A549 treated with AZD9567 at 1 μM for 4 hours (cell line): ENCODE measurements around the gene RAE1. TPM values are rescaled to one million over a fixed set of nuclear protein-coding genes. Genes with fewer than 3 reads are reported as not detected.

Experiments
- total RNA-seq: library from RNA; stranded (reverse); fragments of 200-300 nt; extraction: Qiagen RNA extraction; gene quantifications from 5 replicates; pipeline ENCODE4 v1.2.3, GENCODE V29; 2022; ENCODE audit not compliant: insufficient read depth

The RAE1 gene
- 59.8 to 104 TPM (median 60.9 TPM) in 5 replicates for total RNA-seq

GRCh38 chr20:57351042-57351783 lies at the start of gene RAE1:
Gene RAE1, plus strand, starts transcription at chr20:57351255. Its CDS starts 2,784 bp downstream, at chr20:57354039.

GRCh38 chr20:57329608-57330221 lies 21.3 kb upstream of the RAE1 start, which contains the start of gene SPO11:
Gene SPO11, plus strand, starts transcription at chr20:57329803. Its CDS starts 65 bp downstream, at chr20:57329868.

GRCh38 chr20:57390604-57391438 lies 39.8 kb downstream of the RAE1 start, which contains the start of gene RBM38:
Gene RBM38, plus strand, starts transcription at chr20:57391396. Its CDS starts 186 bp downstream, at chr20:57391582.

Other genes with a start within 250 kb of the RAE1 start
- 0.31 to 1.2 TPM (median 0.33 TPM) in 4 of 5 replicates, not detected in the other for gene BMP7, start 84.6 kb upstream of the RAE1 start, total RNA-seq
- gene SPO11, start 21.5 kb upstream of the RAE1 start, total RNA-seq: not detected in 5 replicates
- gene RBM38, start 40.1 kb downstream of the RAE1 start, total RNA-seq: 21.0 to 37.9 TPM (median 37.2 TPM) in 5 replicates
- not detected in 5 replicates for gene CTCFL, start 173.9 kb downstream of the RAE1 start, total RNA-seq
- 0.04 to 0.10 TPM (median 0.09 TPM) in 4 of 5 replicates, not detected in the other for gene PCK1, start 209.9 kb downstream of the RAE1 start, total RNA-seq